Breast epithelium (tissue), 3 donors: ENCODE measurements around the gene NSRP1.

Experiments
- CTCF ChIP-seq, 3 donors: fragments of 450-650 bp; IDR thresholded peaks; one replicate each; pipeline ENCODE4 v1.5.1; 2016 to 2017; ENCODE audit warnings: antibody characterized with exemption in 3 of 3, mild to moderate bottlenecking in 3 of 3, moderate library complexity in 3 of 3
- POLR2A ChIP-seq: fragments of 450-650 bp; IDR thresholded peaks from one replicate; pipeline ENCODE4 v1.6.1; 2016; ENCODE audit warnings: antibody characterized with exemption, mild to moderate bottlenecking, moderate library complexity
- POLR2AphosphoS5 ChIP-seq, 3 donors: sonication (generic); formaldehyde crosslinking; IDR thresholded peaks; one replicate each; pipeline ENCODE4 v1.6.1; 2017; ENCODE audit warnings: antibody characterized with exemption in 3 of 3

- TF ChIP-seq CTCF (IDR thresholded peaks at IDR 0.05) (no peak), POLR2A (no peak), POLR2AphosphoS5 (IDR thresholded peaks at IDR 0.05) (no peak)
Measured at GRCh38 chr17:30174556-30174955, 57.9 kb downstream of the NSRP1 start.
